Fibroblast of peridontal ligament (primary cell): ENCODE results near the gene DOCK4.

ENCODE experiments used
- DNase-seq: peaks from one replicate; pipeline ENCODE4 v3.0.0-alpha.2; 2010; ENCODE audit errors: extremely low read depth

Gene DOCK4

GRCh38 chr7:112113913-112114575 is 92.2 kb downstream of the DOCK4 start:
- no peak for DNase-seq

- peak; percentile 62 for DNase-seq
These were observed 93.4 kb downstream of the DOCK4 start for GRCh38 chr7:112112822-112113255.

- DNase-seq = no peak
These were observed 95.5 kb downstream of the DOCK4 start for GRCh38 chr7:112110651-112111050.

GRCh38 chr7:112110175-112110574 is 96.0 kb downstream of the DOCK4 start:
- no peak for DNase-seq

GRCh38 chr7:112108981-112109380 is 97.2 kb downstream of the DOCK4 start:
- no peak for DNase-seq

- DNase-seq = no peak
These were observed 100.3 kb downstream of the DOCK4 start for GRCh38 chr7:112105584-112106530.

GRCh38 chr7:112104120-112104519 is 102.1 kb downstream of the DOCK4 start:
- DNase-seq = no peak

GRCh38 chr7:112103246-112103645 is 103.0 kb downstream of the DOCK4 start:
- peak; percentile 86 for DNase-seq

GRCh38 chr7:112101201-112101846 is 104.9 kb downstream of the DOCK4 start:
- DNase-seq = no peak

GRCh38 chr7:112097524-112097923 is 108.7 kb downstream of the DOCK4 start:
- no peak for DNase-seq

GRCh38 chr7:112093409-112093808 is 112.8 kb downstream of the DOCK4 start:
- no peak for DNase-seq

GRCh38 chr7:112092709-112093395 is 113.3 kb downstream of the DOCK4 start:
- no peak for DNase-seq

GRCh38 chr7:112092306-112092705 is 113.9 kb downstream of the DOCK4 start:
- no peak for DNase-seq

GRCh38 chr7:112091768-112092167 is 114.4 kb downstream of the DOCK4 start:
- DNase-seq = no peak

GRCh38 chr7:112089551-112089950 is 116.6 kb downstream of the DOCK4 start:
- DNase-seq = no peak

GRCh38 chr7:112088484-112089016 is 117.6 kb downstream of the DOCK4 start:
- DNase-seq = no peak

GRCh38 chr7:112086496-112087254 is 119.5 kb downstream of the DOCK4 start:
- peak; percentile 67 for DNase-seq

- DNase-seq = peak; percentile 77
These were observed 121.7 kb downstream of the DOCK4 start for GRCh38 chr7:112084520-112084971.

- DNase-seq = no peak
These were observed 122.3 kb downstream of the DOCK4 start for GRCh38 chr7:112083776-112084355.

- no peak for DNase-seq
These were observed 123.9 kb downstream of the DOCK4 start for GRCh38 chr7:112082306-112082705.
